GM21367 (cell line): ENCODE results near the gene GRIA1.

Experiments used
- ATAC-seq: cut with Tn5 transposase; IDR thresholded peaks from one replicate; pipeline ENCODE4 v1.9.1; 2021; ENCODE audit not compliant: unreplicated experiment

GRIA1 gene

GRCh38 chr5:153601377-153601776 lies 110.9 kb downstream of the GRIA1 start:
- ATAC-seq, result peak; percentile 87

GRCh38 chr5:153605386-153605785 lies 114.9 kb downstream of the GRIA1 start:
- no peak for ATAC-seq

- ATAC-seq, result no peak
Observed at GRCh38 chr5:153610009-153610408, 119.5 kb downstream of the GRIA1 start.

- no peak for ATAC-seq
Observed at GRCh38 chr5:153610811-153611210, 120.3 kb downstream of the GRIA1 start.

- no peak for ATAC-seq
Observed at GRCh38 chr5:153613144-153613543, 122.7 kb downstream of the GRIA1 start.

- no peak for ATAC-seq
Observed at GRCh38 chr5:153613672-153614071, 123.2 kb downstream of the GRIA1 start.

- ATAC-seq, result no peak
Observed at GRCh38 chr5:153617190-153617589, 126.7 kb downstream of the GRIA1 start.

GRCh38 chr5:153618307-153618706 lies 127.8 kb downstream of the GRIA1 start:
- no peak for ATAC-seq

GRCh38 chr5:153618867-153619266 lies 128.4 kb downstream of the GRIA1 start:
- ATAC-seq, result no peak

- ATAC-seq, result no peak
Observed at GRCh38 chr5:153619771-153620170, 129.3 kb downstream of the GRIA1 start.

GRCh38 chr5:153623124-153623523 lies 132.7 kb downstream of the GRIA1 start:
- ATAC-seq, result no peak

GRCh38 chr5:153623751-153624450 lies 133.4 kb downstream of the GRIA1 start:
- no peak for ATAC-seq

- ATAC-seq, result no peak
Observed at GRCh38 chr5:153624451-153624765, 133.9 kb downstream of the GRIA1 start.

- ATAC-seq, result no peak
Observed at GRCh38 chr5:153625826-153626354, 135.4 kb downstream of the GRIA1 start.

GRCh38 chr5:153626836-153627235 lies 136.4 kb downstream of the GRIA1 start:
- ATAC-seq, result no peak

- no peak for ATAC-seq
Observed at GRCh38 chr5:153629027-153629895, 138.8 kb downstream of the GRIA1 start.

- ATAC-seq, result no peak
Observed at GRCh38 chr5:153630546-153630945, 140.1 kb downstream of the GRIA1 start.

- no peak for ATAC-seq
Observed at GRCh38 chr5:153632748-153633290, 142.3 kb downstream of the GRIA1 start.

- no peak for ATAC-seq
Observed at GRCh38 chr5:153636670-153637451, 146.4 kb downstream of the GRIA1 start.

- no peak for ATAC-seq
Observed at GRCh38 chr5:153640293-153640692, 149.8 kb downstream of the GRIA1 start.

- ATAC-seq, result no peak
Observed at GRCh38 chr5:153641183-153641688, 150.8 kb downstream of the GRIA1 start.
